GM21619 (cell line): ENCODE data around the gene NEURL4.
A peak's percentile ranks its signal among the peaks of the same experiment; 100 is the strongest.
"Not testable (repeated sequence)": the region's sequence is repeated elsewhere in the genome, so short reads cannot be mapped to it uniquely, and the experiment has no call there.

Experiments used
- ATAC-seq: cut with Tn5 transposase; IDR thresholded peaks from one replicate; pipeline ENCODE4 v1.9.1; 2021; ENCODE audit not compliant: unreplicated experiment

NEURL4 gene

DNA sequence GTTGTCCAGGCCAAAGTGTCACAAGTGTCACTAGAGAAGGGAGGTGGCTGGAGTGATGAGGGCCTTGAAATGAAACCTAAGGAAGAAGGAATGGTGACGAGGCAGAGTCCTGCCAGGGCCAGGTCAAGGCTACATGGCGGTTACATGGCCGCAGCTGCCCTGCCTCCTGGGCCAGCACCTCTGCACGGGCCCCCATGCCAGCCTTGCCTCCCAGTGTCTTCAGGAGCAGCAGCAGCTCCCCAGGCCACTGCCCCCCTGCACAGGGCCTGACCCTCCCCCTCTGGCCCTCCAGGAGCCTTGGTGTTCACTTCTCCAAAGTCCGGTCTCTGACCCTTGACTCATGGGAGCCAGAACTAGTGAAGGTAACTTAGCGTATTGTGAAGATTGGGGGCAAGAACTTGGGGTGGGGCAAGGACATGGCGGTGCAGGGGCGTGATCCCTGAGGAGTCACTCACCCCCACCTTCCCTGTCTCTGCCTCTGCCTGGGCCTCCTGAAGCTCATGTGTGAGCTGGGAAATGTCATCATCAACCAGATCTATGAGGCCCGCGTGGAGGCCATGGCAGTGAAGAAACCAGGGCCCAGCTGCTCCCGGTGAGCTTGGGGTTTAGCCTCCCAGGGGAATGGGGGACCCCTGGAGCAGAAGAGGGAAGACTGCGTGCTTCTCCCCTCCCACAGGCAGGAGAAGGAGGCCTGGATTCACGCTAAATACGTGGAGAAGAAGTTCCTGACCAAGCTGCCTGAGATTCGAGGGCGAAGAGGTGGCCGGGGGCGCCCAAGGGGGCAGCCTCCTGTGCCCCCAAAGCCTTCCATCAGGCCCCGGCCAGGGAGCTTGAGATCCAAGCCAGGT, 18.7 kb upstream of the NEURL4 start:
- no peak for ATAC-seq

DNA sequence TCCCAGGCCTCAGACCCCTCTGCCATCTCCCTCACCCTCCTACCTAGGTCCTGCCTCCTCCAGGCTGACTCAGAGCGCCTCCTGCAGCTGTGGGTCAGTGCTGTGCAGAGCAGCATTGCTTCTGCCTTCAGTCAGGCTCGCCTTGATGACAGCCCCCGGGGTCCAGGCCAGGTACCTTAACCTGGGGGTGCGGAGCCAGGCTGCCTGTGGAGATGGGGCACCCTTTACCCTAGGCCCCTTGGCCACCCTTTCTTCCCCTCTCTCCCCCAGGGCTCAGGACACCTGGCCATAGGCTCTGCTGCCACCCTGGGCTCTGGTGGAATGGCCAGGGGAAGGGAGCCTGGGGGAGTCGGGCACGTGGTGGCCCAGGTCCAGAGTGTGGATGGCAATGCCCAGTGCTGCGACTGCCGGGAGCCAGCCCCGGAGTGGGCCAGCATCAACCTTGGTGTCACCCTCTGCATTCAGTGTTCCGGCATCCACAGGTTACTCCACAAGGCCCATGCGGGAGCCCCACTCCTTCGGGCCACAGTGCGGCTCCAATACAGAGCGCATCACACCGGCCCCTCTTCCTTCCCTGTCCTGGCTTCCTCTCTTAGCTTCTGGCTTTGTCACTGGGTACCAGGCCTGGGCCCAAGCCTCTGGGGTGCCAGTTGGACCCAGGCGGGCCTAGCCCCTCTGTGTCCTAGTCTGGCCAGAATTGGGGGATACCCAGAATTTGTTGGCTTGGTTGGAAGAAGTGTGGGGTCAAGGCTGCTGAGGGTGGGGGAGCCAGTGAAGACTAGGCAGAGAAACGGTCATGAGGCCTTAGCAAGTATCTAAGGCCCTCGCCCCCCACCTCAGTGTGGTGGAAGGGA, 17.9 kb upstream of the NEURL4 start:
- no peak for ATAC-seq

DNA sequence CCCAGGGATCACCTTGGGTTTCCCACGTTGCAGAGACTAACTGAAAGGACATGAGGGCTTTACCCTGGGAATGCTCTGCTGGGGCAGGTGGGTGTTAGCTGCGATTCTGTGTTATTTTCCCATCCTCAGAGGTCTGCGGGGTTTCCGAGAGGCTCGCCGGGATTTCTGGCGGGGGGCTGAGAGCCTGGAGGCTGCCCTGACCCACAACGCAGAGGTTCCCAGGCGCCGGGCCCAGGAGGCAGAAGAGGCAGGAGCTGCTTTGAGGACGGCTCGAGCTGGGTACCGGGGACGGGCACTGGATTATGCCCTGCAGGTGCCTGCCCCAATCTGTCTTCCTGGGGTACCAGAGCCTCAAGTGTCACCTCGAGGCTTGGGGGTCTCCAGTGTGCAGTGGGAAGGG, 14.1 kb upstream of the NEURL4 start:
- no peak for ATAC-seq

DNA sequence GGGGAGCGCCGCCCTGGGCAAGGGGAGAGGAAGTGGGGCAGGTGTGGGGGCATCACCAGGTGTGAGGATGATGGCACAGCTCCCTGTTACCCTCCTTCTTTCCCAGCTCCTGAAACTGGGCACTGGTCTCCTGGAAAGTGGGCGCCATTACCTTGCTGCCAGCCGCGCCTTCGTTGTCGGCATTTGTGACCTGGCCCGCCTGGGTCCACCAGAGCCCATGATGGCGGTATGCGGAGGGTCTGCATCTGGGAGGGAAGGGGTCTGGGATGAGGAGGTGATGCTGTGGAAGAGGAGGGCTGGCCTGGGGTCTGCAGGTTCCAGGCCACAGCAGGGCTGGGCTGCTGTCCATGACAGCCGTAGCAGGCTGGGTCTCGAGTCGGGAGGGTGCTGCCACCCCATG, 12.7 kb upstream of the NEURL4 start:
- no peak for ATAC-seq

DNA sequence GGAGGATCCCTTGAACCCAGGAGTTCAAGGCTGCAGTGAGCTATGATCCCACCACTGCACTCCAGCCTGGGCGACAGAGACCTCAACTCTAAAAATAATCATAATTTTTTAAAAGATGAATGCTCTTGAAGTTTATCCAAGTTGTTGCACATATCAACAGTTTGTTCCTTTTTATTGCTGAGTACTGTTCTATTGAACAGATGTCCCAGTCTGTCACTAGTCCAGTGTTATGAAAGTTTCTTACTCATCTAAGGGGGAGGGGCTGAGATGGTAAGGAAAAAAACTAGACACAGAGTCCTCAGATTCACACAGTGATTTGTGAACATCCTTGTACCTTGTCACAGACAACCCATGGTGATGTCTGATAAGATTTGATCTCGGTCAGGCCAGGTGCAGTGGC, 11.0 kb upstream of the NEURL4 start:
- ATAC-seq, result no peak

DNA sequence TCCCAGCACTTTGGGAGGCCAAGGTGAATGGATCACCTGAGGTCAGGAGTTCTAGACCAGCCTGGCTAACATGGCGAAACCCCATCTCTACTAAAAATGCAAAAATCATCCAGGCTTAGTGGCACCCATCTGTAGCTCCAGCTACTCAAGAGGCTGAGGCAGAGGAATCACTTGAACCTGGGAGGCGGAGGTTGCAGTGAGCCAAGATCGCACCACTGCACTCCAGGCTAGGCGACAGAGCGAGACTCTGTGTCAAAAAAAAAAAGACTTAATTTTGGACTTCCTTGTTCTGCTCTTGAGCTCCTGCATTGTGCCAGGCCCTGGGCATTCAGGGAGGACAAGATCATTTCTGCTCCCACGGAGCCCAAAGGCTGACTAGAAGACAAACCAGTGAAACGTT, 8.5 kb upstream of the NEURL4 start:
- ATAC-seq, result not testable (repeated sequence)

DNA sequence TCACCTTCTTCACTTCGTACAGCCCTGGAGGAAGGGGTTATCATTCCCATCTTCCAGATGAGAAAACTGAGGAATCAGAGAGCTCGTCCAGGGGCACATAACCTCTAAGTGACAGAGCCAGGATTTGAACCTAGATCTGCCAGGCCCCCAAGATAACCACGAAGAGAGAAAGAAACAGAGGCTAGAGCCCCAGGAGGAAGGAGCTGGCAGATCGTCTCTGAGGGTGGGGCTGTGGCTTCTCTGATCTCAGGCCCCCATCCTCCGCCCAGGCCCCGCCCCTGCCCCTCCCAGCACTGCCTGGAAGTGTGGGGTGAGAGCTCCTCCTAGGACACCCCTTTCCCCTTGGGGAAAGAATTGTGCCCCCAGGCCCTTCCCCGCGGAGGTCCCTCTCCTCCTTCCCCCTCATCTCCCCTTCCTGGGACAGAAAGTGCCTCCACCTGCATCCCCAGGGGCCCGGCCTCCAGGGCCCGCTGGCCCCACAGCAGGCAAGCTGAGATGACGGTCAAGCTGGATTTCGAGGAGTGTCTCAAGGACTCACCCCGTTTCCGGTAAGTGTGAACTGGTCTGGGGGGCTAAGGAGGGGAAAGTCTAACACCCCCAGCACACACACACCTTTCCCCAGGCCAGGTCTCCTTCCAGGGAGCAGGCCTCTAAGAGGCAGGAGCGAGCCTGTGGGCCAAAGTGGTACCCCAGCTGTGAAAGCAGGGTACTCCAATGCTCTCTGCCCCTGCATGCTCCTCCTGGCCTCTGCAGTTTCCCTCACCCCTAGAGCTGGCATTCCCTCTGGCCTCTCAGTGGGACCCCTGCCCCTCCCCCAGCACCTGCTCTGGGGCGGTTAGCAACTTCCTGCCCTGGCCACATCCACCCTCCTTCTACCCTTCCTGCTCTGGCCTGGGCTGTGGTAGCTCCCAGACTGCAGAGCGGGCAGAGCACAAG, 7.4 kb upstream of the NEURL4 start, which contains the start of gene ACAP1:
ACAP1 (plus strand) TSS at position 290 of the 936 bp plus-strand sequence; CDS start at position 496, 206 bp downstream.
- peak; percentile 64 for ATAC-seq

DNA sequence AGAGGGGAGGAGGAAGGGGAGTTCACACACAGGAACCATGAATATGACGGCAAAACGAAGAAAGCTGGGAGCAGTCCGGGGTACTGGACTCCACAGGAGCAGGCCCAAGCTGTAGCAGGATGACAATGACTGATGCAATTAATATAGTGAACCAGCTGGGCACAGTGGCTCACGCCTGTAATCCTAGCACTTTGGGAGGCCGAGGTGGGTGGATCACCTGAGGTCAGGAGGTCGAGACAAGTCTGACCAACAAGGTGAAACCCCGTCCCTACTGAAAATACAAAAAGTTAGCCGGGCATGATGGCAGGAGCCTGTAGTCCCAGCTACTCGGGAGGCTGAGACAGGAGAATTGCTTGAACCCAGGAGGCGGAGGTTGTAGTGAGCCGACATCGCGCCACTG, 6.6 kb upstream of the NEURL4 start:
- not testable (repeated sequence) for ATAC-seq

DNA sequence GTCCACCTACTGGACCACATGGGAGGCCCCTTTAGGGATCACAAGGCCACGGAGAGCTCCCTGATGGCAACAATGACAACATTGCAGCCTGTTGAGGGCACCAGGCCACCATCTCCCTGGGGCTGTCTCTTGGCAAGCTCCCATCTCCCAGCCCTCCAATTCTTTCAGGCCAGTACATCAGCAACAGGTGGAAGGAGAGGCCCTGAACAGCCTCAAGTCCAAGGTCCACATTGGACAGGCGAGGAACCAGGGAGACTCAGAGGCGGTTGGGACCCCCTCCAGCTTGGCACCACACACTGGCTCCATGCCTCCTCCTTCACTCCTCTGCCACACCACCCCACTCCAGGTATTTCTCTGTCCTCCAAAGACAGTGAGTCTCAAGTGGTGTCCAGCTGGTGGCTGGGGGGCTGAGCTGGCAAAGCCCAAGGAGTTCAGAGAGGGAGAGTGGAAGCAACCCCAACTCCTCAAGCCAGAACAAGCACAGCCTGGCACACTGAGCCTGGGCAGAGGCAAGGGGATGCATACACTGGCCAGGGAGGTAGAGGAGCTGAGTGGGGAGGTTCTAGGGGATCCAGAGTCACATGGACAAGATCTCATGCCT, 5.9 kb upstream of the NEURL4 start:
- ATAC-seq, result no peak

DNA sequence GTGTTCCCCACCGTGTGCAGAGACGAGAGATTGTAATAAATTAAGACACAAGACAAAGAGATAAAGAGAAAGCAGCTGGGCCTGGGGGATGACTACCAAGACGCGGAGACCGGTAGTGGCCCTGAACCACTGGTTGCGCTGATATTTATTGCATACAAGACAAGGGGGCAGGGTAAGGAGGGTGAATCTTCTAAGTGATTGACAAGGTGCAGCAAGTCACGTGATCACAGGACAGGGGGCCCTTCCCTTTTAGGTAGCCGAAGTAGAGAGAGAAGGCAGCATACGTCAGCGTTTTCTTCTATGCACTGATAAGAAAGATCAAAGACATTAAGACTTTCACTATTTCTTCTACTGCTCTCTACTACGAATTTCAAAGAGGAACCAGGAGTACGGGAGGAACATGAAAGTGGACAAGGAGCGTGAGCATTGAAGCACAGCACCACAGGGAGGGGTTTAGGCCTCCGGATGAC, 3.5 kb upstream of the NEURL4 start:
- not testable (repeated sequence) for ATAC-seq

DNA sequence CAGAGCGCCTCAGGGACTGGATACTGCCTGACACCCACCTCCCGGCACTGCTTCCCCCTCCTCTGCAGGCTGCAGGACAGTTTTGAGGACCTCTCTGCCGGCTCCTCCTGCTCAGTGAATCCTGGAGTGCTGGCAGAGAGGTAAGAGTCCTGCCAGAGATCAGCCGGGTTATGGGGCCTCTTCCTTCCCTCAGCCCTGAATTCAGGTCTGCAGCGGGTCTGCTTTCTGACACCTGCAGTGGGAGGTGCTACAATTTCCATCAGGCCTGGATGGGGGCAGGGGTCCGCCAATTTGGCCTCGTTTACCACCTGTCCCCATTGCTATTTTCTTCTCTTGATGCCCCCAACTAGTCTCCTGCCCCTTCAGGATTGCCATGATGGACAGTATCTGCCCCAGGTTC, 3.0 kb upstream of the NEURL4 start:
- no peak for ATAC-seq

DNA sequence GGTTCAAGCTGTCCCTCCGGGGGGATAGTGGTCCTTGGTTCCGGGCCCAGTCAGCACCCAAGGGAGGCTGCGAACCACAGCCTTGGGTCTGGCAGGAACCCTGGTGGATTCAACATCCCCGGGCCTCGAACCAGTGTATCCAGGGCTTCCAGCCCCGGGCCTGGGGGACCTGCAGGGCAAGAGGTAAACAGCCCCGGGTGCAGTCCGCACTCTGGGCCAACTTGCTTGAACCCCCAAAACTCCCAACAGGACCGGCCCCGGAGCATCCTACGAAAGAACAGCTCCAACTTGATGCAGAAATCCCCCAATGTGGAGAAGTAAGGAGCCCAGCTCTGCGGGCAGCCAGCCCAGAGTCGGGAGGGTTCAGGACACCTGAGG, 1.5 kb upstream of the NEURL4 start:
- ATAC-seq, result no peak

DNA sequence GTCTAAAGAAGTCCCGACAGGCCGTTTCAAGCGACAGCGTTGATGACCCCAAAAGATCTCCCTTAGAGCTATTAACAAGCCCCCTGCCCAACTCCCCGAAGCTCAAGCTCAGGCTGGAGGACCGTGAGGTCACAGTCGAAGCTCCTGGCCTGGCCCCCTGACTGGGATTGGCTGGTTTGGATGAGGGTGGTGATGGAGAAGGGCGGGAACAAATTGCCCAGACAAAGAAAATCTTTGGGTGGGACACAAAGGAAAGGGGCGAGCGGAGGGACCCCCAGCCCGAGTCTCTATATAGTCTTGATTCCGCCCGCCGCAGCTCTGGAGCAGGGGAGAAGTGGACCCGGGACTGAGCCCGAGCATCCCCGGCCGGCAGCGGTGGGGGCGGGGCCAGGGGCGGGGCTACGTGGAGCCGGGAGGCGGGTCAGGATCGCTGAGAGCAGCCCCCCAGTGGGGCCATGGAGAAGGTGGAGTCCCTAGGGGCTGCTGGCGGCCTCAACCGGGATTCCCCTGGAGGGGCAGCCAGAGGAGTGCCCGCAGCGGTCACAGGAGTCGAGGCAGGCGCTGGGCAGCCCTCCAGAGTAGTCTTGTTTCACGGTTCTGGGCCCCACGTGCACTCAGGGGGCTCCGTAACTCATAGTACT, 982 bp upstream of the NEURL4 start:
- peak; percentile 38 for ATAC-seq

DNA sequence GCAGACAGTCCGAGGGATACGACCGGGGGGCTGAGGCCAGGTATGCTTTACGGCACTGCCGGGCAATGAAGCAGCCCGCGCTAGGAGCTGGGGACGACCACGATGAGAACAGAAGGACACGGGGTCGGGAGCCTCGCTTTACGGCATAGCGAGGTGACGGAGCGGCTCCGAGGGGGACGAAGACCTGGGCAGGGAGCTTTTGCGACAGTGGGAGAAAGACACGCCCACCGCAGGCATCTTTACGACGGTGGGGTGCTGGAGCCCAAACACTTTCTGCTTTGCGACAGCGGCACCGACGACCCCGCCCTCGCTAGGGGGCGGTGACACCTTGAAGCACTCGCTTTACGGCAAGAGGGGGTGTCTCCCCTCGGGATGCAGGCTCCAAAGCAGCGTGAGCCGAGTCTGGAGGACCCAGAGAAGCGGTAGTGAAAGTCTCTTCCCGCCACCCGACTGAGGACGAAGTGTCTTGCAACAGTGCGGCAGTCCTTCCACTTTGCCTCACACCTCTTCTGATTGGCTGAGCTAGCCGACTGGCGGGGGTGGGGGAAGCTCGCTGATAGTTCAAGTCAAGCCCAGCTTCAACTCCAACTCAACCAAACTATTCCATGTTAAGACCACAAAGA, 350 bp upstream of the NEURL4 start:
- ATAC-seq, result peak; percentile 41

DNA sequence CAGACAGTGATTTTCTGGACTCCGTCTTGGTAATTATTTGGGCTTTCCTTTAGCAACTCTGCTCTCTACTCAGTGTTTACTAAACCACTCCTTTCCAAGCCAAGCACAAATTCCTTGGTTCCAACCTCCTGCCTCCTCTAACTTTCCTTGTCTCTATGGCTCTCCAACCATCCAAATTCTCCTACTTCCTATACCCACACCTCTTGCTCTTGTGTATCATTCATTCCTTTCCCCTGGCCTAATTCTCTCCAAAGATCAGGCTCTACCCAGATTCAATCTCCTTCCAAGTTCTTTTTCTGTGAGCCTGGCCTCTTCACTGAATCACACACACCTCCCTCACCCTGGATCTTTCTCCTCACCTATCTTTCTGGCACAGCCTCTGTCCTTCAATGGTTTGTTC, 1.1 kb downstream of the NEURL4 start:
- no peak for ATAC-seq

DNA sequence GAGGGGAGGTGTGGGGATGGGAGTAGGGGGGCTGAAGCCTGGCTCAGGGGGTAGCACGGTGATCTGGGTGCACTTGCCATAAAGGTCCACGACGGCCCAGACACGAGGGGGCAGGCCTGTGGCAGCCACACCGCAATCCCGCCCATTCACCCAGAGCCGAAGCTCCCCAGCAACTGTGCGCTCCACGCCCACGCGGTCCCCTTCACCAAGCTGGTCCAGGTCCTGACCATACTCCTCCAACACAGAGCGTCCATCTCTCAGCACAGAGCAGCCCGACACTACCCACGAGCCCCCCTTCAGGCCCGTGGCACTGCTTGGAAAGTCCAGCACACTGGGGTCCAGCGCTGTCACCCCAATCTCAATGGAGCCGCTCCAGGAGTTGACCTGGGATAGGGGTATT, 1.6 kb downstream of the NEURL4 start:
- no peak for ATAC-seq

DNA sequence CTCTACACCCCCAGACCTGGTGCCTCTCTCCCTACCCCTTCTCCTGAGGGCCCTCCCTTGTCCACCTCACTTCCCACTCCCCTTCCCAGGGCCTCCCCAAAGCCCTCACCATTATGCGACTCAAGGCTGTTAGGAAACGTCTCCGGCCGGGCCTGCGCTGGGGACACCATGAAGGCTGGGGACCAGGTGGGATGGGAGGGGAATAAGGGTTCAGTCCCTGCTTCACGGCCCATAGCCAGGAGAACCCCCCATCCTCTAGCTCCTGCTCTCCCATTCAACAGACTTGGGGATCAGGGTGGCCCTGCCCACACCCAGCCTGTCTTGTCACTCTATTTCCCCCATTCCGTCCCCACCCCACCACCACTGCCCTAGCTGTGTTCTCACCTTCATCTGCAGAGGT, 2.1 kb downstream of the NEURL4 start:
- no peak for ATAC-seq

DNA sequence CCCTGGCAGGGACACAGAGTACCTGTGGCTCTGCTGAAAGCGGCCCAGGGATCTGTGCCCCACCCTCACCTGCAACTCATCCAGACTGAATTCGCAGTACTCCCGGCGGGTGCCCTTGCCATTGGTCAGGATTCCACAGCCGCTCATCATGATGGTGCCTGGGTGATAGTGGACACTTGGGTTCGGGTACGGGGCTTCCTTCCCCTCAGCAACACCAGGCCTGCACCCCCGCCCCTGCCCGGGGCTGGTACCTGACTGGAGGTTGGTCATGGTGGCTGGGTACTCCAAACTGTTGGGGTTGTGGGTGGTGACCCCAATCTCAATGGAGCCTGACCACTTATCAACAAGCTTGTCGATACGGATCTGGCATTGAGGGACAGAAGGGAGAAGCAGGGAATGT, 2.9 kb downstream of the NEURL4 start:
- no peak for ATAC-seq

DNA sequence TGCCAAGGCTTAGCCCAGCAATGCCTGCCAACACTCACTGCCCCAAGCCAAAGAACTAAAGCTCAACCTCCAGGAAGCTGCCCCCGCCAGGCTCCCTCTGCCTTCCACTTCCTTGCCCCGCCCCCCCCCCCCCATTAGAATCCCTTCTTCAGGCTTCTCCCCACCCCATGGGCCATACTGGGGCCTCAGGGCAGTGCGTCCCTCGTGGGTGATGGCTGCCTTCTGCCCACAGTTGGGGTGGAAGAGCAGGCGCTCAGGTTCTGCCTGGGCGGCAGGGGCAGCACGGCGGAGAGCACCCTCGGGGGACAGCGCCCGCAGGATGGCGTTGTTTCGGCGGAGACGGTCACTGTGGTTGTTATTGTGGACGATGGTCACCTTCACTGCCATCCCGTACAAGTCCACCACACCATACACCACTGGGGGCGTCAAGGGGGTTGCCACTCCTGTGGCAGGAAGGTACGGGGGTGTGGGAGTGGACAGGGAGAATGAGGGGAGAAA, 4.1 kb downstream of the NEURL4 start:
- ATAC-seq, result no peak
